IPS-20b (cell line): Measurements from ENCODE around the gene CASP8.
"Not testable (repeated sequence)": the region's sequence is repeated elsewhere in the genome, so short reads cannot be mapped to it uniquely, and the experiment has no call there.

Experiments
- H3K27ac ChIP-seq: one replicate; pipeline ENCODE4 v1.5.1; 2013; ENCODE audit warnings: low read length
- H3K27me3 ChIP-seq: 2 replicates; pipeline ENCODE4 v1.6.1; 2013; ENCODE audit warnings: mild to moderate bottlenecking, low read length, inconsistent platforms; ENCODE audit not compliant: insufficient read depth
- H3K36me3 ChIP-seq: 2 replicates; pipeline ENCODE4 v1.6.1; 2013; ENCODE audit warnings: low read depth, mild to moderate bottlenecking, inconsistent platforms, low read length, moderate library complexity; ENCODE audit not compliant: insufficient read depth
- H3K4me1 ChIP-seq: 2 replicates; pipeline ENCODE4 v1.6.1; 2013; ENCODE audit warnings: mild to moderate bottlenecking, control low read depth, inconsistent platforms, low read length, moderate library complexity; ENCODE audit not compliant: insufficient read depth
- H3K4me3 ChIP-seq: 2 replicates; pipeline ENCODE4 v1.5.1; 2013; ENCODE audit warnings: mild to moderate bottlenecking, low read length, inconsistent platforms
- H3K9ac ChIP-seq: 2 replicates; pipeline ENCODE4 v1.6.1; 2013; ENCODE audit warnings: low read depth, mild to moderate bottlenecking, inconsistent platforms, low read length, moderate library complexity
- H3K9me3 ChIP-seq: 2 replicates; pipeline ENCODE4 v1.6.1; 2013; ENCODE audit warnings: mild to moderate bottlenecking, low read depth, low read length, inconsistent platforms; ENCODE audit not compliant: insufficient read depth

CASP8 gene

GRCh38 chr2:201276511-201276910 is 16.2 kb downstream of the CASP8 start:
- Histone ChIP-seq H3K9me3 (no peaks in the 10 kb centered on the region), H3K4me3 (no peak overlapping the region), H3K27me3 (no peaks in the 10 kb centered on the region), H3K27ac (no peak overlapping the region), H3K4me1 (no peaks in the 10 kb centered on the region), H3K9ac (no peak overlapping the region), H3K36me3 (no peaks in the 10 kb centered on the region)

GRCh38 chr2:201279079-201279478 is 18.7 kb downstream of the CASP8 start:
- H3K9ac ChIP-seq = no peak overlapping the region
- H3K4me1 ChIP-seq = no peaks in the 10 kb centered on the region
- no peaks in the 10 kb centered on the region for H3K9me3 ChIP-seq
- no peaks in the 10 kb centered on the region for H3K27me3 ChIP-seq
- no peak overlapping the region for H3K4me3 ChIP-seq
- no peaks in the 10 kb centered on the region for H3K36me3 ChIP-seq
- no peak overlapping the region for H3K27ac ChIP-seq

GRCh38 chr2:201280191-201281040 is 20.1 kb downstream of the CASP8 start:
- H3K36me3 ChIP-seq = 0 out of 2 replicates have a peak, but pooled peaks cover 6% of the 10 kb centered on the region
- no peak overlapping the region for H3K4me3 ChIP-seq
- H3K27me3 ChIP-seq = no peaks in the 10 kb centered on the region
- H3K4me1 ChIP-seq = no peaks in the 10 kb centered on the region
- H3K27ac ChIP-seq = no peak overlapping the region
- no peaks in the 10 kb centered on the region for H3K9me3 ChIP-seq
- no peak overlapping the region for H3K9ac ChIP-seq

- H3K36me3 ChIP-seq = 0 out of 2 replicates have a peak, but pooled peaks cover 6% of the 10 kb centered on the region
- no peaks in the 10 kb centered on the region for H3K27me3 ChIP-seq
Observed at GRCh38 chr2:201285499-201285898, 25.2 kb downstream of the CASP8 start.

GRCh38 chr2:201290457-201291148 is 30.3 kb downstream of the CASP8 start:
- not testable (repeated sequence) for H3K9me3 ChIP-seq, H3K4me1 ChIP-seq, H3K36me3 ChIP-seq, H3K27me3 ChIP-seq, H3K9ac ChIP-seq, H3K27ac ChIP-seq, H3K4me3 ChIP-seq

More at GRCh38 chr2:201285499-201285898, 25.2 kb downstream of the CASP8 start:
- H3K27ac ChIP-seq = no peak overlapping the region
- H3K9ac ChIP-seq = no peak overlapping the region
- H3K9me3 ChIP-seq = 0 out of 2 replicates have a peak, but pooled peaks cover 10% of the 10 kb centered on the region
- no peaks in the 10 kb centered on the region for H3K4me1 ChIP-seq
- H3K4me3 ChIP-seq = no peak overlapping the region

GRCh38 chr2:201298462-201299052 is 38.2 kb downstream of the CASP8 start:
- H3K4me3 ChIP-seq = no peak overlapping the region
- no peaks in the 10 kb centered on the region for H3K27me3 ChIP-seq
- H3K27ac ChIP-seq = no peak overlapping the region
- no peak overlapping the region for H3K9ac ChIP-seq
- H3K9me3 ChIP-seq = peaks cover 9% of the 10 kb centered on the region
- H3K4me1 ChIP-seq = no peaks in the 10 kb centered on the region
- no peaks in the 10 kb centered on the region for H3K36me3 ChIP-seq

- H3K4me1 ChIP-seq, H3K4me3 ChIP-seq, H3K36me3 ChIP-seq, H3K9me3 ChIP-seq, H3K9ac ChIP-seq, H3K27me3 ChIP-seq, H3K27ac ChIP-seq: not testable (repeated sequence)
Observed at GRCh38 chr2:201299929-201300328, 39.6 kb downstream of the CASP8 start.

- Histone ChIP-seq H3K9me3 (peaks cover 3% of the 10 kb centered on the region; the same call in 1 of the 2 replicates), H3K4me3 (no peak overlapping the region)
Observed at GRCh38 chr2:201307876-201308275, 47.5 kb downstream of the CASP8 start.

GRCh38 chr2:201308914-201309313 is 48.6 kb downstream of the CASP8 start:
- no peaks in the 10 kb centered on the region for H3K4me1 ChIP-seq
- H3K27me3 ChIP-seq = no peaks in the 10 kb centered on the region
- no peak overlapping the region for H3K4me3 ChIP-seq
- H3K27ac ChIP-seq = no peak overlapping the region
- H3K36me3 ChIP-seq = no peaks in the 10 kb centered on the region
- H3K9ac ChIP-seq = no peak overlapping the region
- H3K9me3 ChIP-seq = peaks cover 3% of the 10 kb centered on the region; the same call in 1 of the 2 replicates

More at GRCh38 chr2:201307876-201308275, 47.5 kb downstream of the CASP8 start:
- no peaks in the 10 kb centered on the region for H3K27me3 ChIP-seq
- no peaks in the 10 kb centered on the region for H3K4me1 ChIP-seq
- H3K27ac ChIP-seq = no peak overlapping the region
- no peak overlapping the region for H3K9ac ChIP-seq
- no peaks in the 10 kb centered on the region for H3K36me3 ChIP-seq

- Histone ChIP-seq H3K27me3 (no peaks in the 10 kb centered on the region), H3K4me1 (no peaks in the 10 kb centered on the region), H3K9ac (no peak overlapping the region), H3K9me3 (peaks cover 3% of the 10 kb centered on the region; the same call in 1 of the 2 replicates), H3K36me3 (no peaks in the 10 kb centered on the region), H3K27ac (no peak overlapping the region), H3K4me3 (no peak overlapping the region)
Observed at GRCh38 chr2:201313362-201313761, 53.0 kb downstream of the CASP8 start.

- 0 out of 2 replicates have a peak, but pooled peaks cover 5% of the 10 kb centered on the region for H3K9me3 ChIP-seq
- no peak overlapping the region for H3K4me3 ChIP-seq
- H3K27ac ChIP-seq = no peak overlapping the region
- no peaks in the 10 kb centered on the region for H3K4me1 ChIP-seq
- H3K9ac ChIP-seq = no peak overlapping the region
- H3K27me3 ChIP-seq = no peaks in the 10 kb centered on the region
- no peaks in the 10 kb centered on the region for H3K36me3 ChIP-seq
Observed at GRCh38 chr2:201319511-201319910, 59.2 kb downstream of the CASP8 start.
